22Rv1 (cell line): Measurements from ENCODE around the gene AXL.

Source experiments
- H3K27ac ChIP-seq: fragments of 450-650 bp; 2 replicates; pipeline ENCODE4 v1.5.1; 2017
- CTCF ChIP-seq: fragments of 450-650 bp; IDR thresholded peaks from 2 replicates; pipeline ENCODE4 v1.5.1; 2017; ENCODE audit warnings: mild to moderate bottlenecking
- ZFX ChIP-seq: fragments of 450-650 bp; IDR thresholded peaks from 2 replicates; pipeline ENCODE4 v1.6.1; 2017; ENCODE audit warnings: antibody characterized with exemption, borderline replicate concordance

Gene AXL

GRCh38 chr19:41296433-41296871 is 77.4 kb downstream of the AXL start:
- TF ChIP-seq ZFX (no peak), CTCF (no peak)
- no peak overlapping the region for H3K27ac ChIP-seq

- H3K27ac ChIP-seq: no peak overlapping the region
- TF ChIP-seq CTCF: no peak
- no peak for TF ChIP-seq ZFX
Observed at GRCh38 chr19:41297628-41298347, 78.8 kb downstream of the AXL start.

- TF ChIP-seq CTCF (no peak), ZFX (no peak)
- no peak overlapping the region for H3K27ac ChIP-seq
Observed at GRCh38 chr19:41298348-41298964, 79.4 kb downstream of the AXL start.

- no peak overlapping the region for H3K27ac ChIP-seq
- no peak for TF ChIP-seq ZFX
- TF ChIP-seq CTCF: no peak
Observed at GRCh38 chr19:41299046-41299754, 80.2 kb downstream of the AXL start.

- H3K27ac ChIP-seq: no peak overlapping the region
- TF ChIP-seq ZFX: no peak
- no peak for TF ChIP-seq CTCF
Observed at GRCh38 chr19:41299755-41300089, 80.7 kb downstream of the AXL start.

GRCh38 chr19:41300555-41300954 is 81.5 kb downstream of the AXL start:
- H3K27ac ChIP-seq: no peak overlapping the region
- TF ChIP-seq CTCF (no peak), ZFX (no peak)

- no peak overlapping the region for H3K27ac ChIP-seq
- TF ChIP-seq CTCF (no peak), ZFX (no peak)
Observed at GRCh38 chr19:41302624-41303351, 83.8 kb downstream of the AXL start.
